HEK293 (cell line): ENCODE results near the gene FZD1.

Experiments
- CTCF ChIA-PET: fragments of 350-600 bp; formaldehyde crosslinking; extraction: SDS; loops from one replicate; lab custom pipeline; 2021; ENCODE audit warnings: antibody characterized with exemption; lab: Yijun Ruan, JAX
- POLR2A ChIA-PET: fragments of 300-600 bp; formaldehyde crosslinking; extraction: SDS; loops from one replicate; lab custom pipeline; 2020; ENCODE audit warnings: antibody characterized with exemption, inconsistent platforms; lab: Yijun Ruan, JAX
- H3K27ac ChIP-seq: fragments of 200-500 bp; sonication (Bioruptor generic); 2 replicates; pipeline ENCODE4 v1.5.1; 2014; ENCODE audit warnings: low read depth, low read length, control low read depth, inconsistent platforms; ENCODE audit errors: extremely low read depth
- H3K36me3 ChIP-seq, 2 experiments: fragments of 200-500 bp in 1 of 2; sonication (Bioruptor generic) in 1 of 2; 1 replicate in 1 of 2; 2 replicates in 1 of 2; pipeline ENCODE4 v1.5.1; 2014 to 2017; ENCODE audit warnings: inconsistent platforms in 2 of 2, low read length in 2 of 2; ENCODE audit not compliant: control insufficient read depth in 2 of 2, insufficient read depth in 1 of 2
- H3K4me1 ChIP-seq: fragments of 200-500 bp; sonication (Bioruptor generic); 2 replicates; pipeline ENCODE4 v1.5.1; 2014; ENCODE audit warnings: mild to moderate bottlenecking, low read length, inconsistent platforms; ENCODE audit not compliant: control insufficient read depth, insufficient read depth
- H3K4me3 ChIP-seq: 2 replicates; pipeline ENCODE4 v1.5.1; 2011; ENCODE audit warnings: low read depth, mild to moderate bottlenecking, control low read depth, low read length, moderate library complexity
- H3K9me3 ChIP-seq: fragments of 200-500 bp; sonication (Bioruptor generic); 2 replicates; pipeline ENCODE4 v1.5.1; 2014; ENCODE audit warnings: low read depth, low read length, inconsistent platforms; ENCODE audit not compliant: control insufficient read depth, insufficient read depth
- BCL11B ChIP-seq: fragments of 450-650 bp; formaldehyde crosslinking; IDR thresholded peaks from 2 replicates; pipeline ENCODE4 v1.5.1; 2016; ENCODE audit warnings: low read depth, missing biosample characterization, missing genetic modification characterization
- IKZF3 ChIP-seq: fragments of 450-650 bp; IDR thresholded peaks from 2 replicates; pipeline ENCODE4 v1.5.0; 2018; ENCODE audit warnings: missing biosample characterization, mild to moderate bottlenecking, missing genetic modification characterization, moderate library complexity
- KLF1 ChIP-seq: fragments of 450-650 bp; formaldehyde crosslinking; IDR thresholded peaks from 2 replicates; pipeline ENCODE4 v1.5.1; 2016; ENCODE audit warnings: missing biosample characterization, missing genetic modification characterization
- SETDB1 ChIP-seq: IDR thresholded peaks from one replicate; pipeline ENCODE4 v1.6.1; 2017; ENCODE audit warnings: mild to moderate bottlenecking, low read length, moderate library complexity, mixed read lengths; ENCODE audit not compliant: insufficient read length
- TCF7L2 ChIP-seq: IDR thresholded peaks from 2 replicates; pipeline ENCODE4 v1.6.1; 2011; ENCODE audit warnings: low read depth, mild to moderate bottlenecking, inconsistent platforms, low read length, moderate library complexity, borderline replicate concordance
- ZBTB10 ChIP-seq: fragments of 450-650 bp; formaldehyde crosslinking; IDR thresholded peaks from 2 replicates; pipeline ENCODE4 v1.5.1; 2016; ENCODE audit warnings: missing biosample characterization, missing genetic modification characterization
- ZNF10 ChIP-seq: fragments of 450-650 bp; formaldehyde crosslinking; IDR thresholded peaks from 2 replicates; pipeline ENCODE4 v1.5.1; 2017; ENCODE audit warnings: missing biosample characterization, missing genetic modification characterization
- ZNF138 ChIP-seq: fragments of 450-650 bp; formaldehyde crosslinking; IDR thresholded peaks from 2 replicates; pipeline ENCODE4 v1.5.1; 2016; ENCODE audit warnings: missing biosample characterization, missing genetic modification characterization, borderline replicate concordance
- ZNF202 ChIP-seq: fragments of 450-650 bp; formaldehyde crosslinking; IDR thresholded peaks from 2 replicates; pipeline ENCODE4 v1.5.1; 2016; ENCODE audit warnings: missing biosample characterization, missing genetic modification characterization, borderline replicate concordance
- ZNF211 ChIP-seq: fragments of 450-650 bp; formaldehyde crosslinking; IDR thresholded peaks from 2 replicates; pipeline ENCODE4 v1.5.1; 2016; ENCODE audit warnings: low read depth, missing biosample characterization, missing genetic modification characterization
- ZNF23 ChIP-seq: fragments of 450-650 bp; formaldehyde crosslinking; IDR thresholded peaks from 2 replicates; pipeline ENCODE4 v1.5.1; 2016; ENCODE audit warnings: missing biosample characterization, missing genetic modification characterization, borderline replicate concordance
- ZNF239 ChIP-seq: fragments of 450-650 bp; formaldehyde crosslinking; IDR thresholded peaks from 2 replicates; pipeline ENCODE4 v1.5.1; 2016; ENCODE audit warnings: missing biosample characterization, missing genetic modification characterization
- ZNF24 ChIP-seq: fragments of 450-650 bp; formaldehyde crosslinking; IDR thresholded peaks from 2 replicates; pipeline ENCODE4 v1.5.1; 2016; ENCODE audit warnings: missing biosample characterization, missing genetic modification characterization
- ZNF26 ChIP-seq: fragments of 450-650 bp; formaldehyde crosslinking; IDR thresholded peaks from 2 replicates; pipeline ENCODE4 v1.5.1; 2016; ENCODE audit warnings: missing biosample characterization, missing genetic modification characterization
- ZNF274 ChIP-seq, 2 experiments: fragments of 200-500 bp in 1 of 2; fragments of 450-650 bp in 1 of 2; sonication (Bioruptor generic) in 1 of 2; formaldehyde crosslinking in 1 of 2; IDR thresholded peaks; 2 replicates each; pipeline versions ENCODE4 v1.5.1 to v1.6.1; 2014 to 2016; ENCODE audit warnings: borderline replicate concordance in 1 of 2, inconsistent platforms in 1 of 2, low read length in 1 of 2, missing biosample characterization in 1 of 2, missing genetic modification characterization in 1 of 2
- ZNF433 ChIP-seq: fragments of 450-650 bp; formaldehyde crosslinking; IDR thresholded peaks from 2 replicates; pipeline ENCODE4 v1.5.1; 2016; ENCODE audit warnings: missing biosample characterization, missing genetic modification characterization, low read depth
- ZNF473 ChIP-seq: fragments of 450-650 bp; formaldehyde crosslinking; IDR thresholded peaks from 2 replicates; pipeline ENCODE4 v1.5.1; 2017; ENCODE audit warnings: missing biosample characterization, missing genetic modification characterization
- ZNF629 ChIP-seq: fragments of 450-650 bp; formaldehyde crosslinking; IDR thresholded peaks from 2 replicates; pipeline ENCODE4 v1.5.1; 2017; ENCODE audit warnings: missing biosample characterization, missing genetic modification characterization
- ZNF670 ChIP-seq: fragments of 450-650 bp; formaldehyde crosslinking; IDR thresholded peaks from 2 replicates; pipeline ENCODE4 v1.5.1; 2016; ENCODE audit warnings: missing biosample characterization, missing genetic modification characterization, low read depth
- ZNF791 ChIP-seq: fragments of 450-650 bp; formaldehyde crosslinking; IDR thresholded peaks from 2 replicates; pipeline ENCODE4 v1.5.1; 2016; ENCODE audit warnings: missing biosample characterization, missing genetic modification characterization
- ZSCAN16 ChIP-seq: fragments of 450-650 bp; formaldehyde crosslinking; IDR thresholded peaks from 2 replicates; pipeline ENCODE4 v1.5.1; 2016; ENCODE audit warnings: missing biosample characterization, missing genetic modification characterization
- TF ChIP-seq, protein P1 (sequence below): fragments of 450-650 bp; formaldehyde crosslinking; IDR thresholded peaks from 2 replicates; pipeline ENCODE4 v1.5.1; 2016; ENCODE audit warnings: missing biosample characterization, missing genetic modification characterization
- TF ChIP-seq, protein P2 (sequence below): fragments of 450-650 bp; formaldehyde crosslinking; IDR thresholded peaks from 2 replicates; pipeline ENCODE4 v1.5.1; 2016; ENCODE audit warnings: missing biosample characterization, missing genetic modification characterization
- TF ChIP-seq, protein P3 (sequence below): fragments of 450-650 bp; formaldehyde crosslinking; IDR thresholded peaks from 2 replicates; pipeline ENCODE4 v1.5.1; 2016; ENCODE audit warnings: missing biosample characterization, missing genetic modification characterization

FZD1 gene

DNA sequence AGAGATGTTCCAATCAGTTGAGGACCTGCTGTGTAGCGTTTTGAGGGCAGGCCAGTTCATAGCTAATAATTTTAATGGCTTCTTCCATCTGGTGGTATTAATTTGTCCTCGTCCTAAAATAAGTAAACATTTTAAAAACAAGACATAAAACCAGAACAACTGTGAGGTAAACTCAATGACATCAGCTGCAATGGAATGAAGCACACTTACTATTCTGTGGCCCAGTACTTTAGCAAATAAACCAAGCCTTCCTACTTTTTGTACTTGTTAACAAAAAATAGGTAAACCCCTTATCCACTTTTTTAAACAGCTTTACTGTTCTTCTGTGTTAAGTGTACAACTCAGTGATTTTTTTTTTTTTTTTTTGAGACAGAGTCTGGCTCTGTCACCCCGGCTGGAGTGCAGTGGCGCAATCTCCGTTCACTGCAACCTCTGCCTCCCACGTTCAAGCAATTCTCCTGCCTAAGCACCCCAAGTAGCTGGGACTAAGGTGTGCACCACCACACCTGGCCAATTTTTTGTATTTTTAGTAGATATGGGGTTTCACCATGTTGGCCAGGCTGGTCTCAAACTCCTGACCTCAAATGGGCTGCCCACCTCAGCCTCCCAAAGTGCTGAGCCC lies 28.9 kb upstream of the FZD1 start:
- Histone ChIP-seq H3K4me1 (no peaks in the 10 kb centered on the region), H3K27ac (no peak overlapping the region), H3K9me3 (no peaks in the 10 kb centered on the region), H3K4me3 (no peak overlapping the region), H3K36me3 (no peaks in the 10 kb centered on the region)
- POLR2A ChIA-PET: no interaction called here
- TF ChIP-seq ZNF23 (no peak), ZNF791 (no peak), ZNF26 (no peak), ZNF24 (tag by site-specific recombination) (no peak), ZNF211 (tag by site-specific recombination) (no peak)
- TF ChIP-seq, protein P1, sequence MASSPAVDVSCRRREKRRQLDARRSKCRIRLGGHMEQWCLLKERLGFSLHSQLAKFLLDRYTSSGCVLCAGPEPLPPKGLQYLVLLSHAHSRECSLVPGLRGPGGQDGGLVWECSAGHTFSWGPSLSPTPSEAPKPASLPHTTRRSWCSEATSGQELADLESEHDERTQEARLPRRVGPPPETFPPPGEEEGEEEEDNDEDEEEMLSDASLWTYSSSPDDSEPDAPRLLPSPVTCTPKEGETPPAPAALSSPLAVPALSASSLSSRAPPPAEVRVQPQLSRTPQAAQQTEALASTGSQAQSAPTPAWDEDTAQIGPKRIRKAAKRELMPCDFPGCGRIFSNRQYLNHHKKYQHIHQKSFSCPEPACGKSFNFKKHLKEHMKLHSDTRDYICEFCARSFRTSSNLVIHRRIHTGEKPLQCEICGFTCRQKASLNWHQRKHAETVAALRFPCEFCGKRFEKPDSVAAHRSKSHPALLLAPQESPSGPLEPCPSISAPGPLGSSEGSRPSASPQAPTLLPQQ (tag by site-specific recombination): no peak
- CTCF ChIA-PET: interaction anchor here (0.7 kb wide), 1 partner anchor 82 kb away, joined by 5 read pairs; no protein-coding TSS in a partner anchor

DNA sequence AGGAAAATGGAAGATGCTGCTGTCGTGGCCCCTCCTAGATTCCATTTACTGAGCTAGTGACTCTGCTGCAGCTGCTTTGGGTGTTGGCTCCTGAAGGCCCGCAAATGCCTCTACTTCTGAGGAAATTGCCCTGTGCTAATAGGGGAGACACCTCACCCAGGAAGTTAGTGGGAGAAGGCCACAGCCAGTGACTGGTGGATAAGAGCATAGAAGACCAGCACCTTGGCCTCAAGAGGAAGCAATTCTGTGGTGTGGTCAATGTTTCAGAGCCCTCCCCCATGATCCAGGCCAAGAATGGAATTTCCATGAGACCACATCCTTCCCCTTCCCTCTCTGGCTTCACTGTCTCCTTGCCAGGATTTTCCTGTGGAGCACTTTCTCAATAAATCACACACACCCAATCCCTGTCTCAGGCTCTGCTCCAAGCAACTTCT lies 25.0 kb upstream of the FZD1 start:
- no peak overlapping the region for H3K27ac ChIP-seq
- ChIA-PET POLR2A (no interaction called here), CTCF (interaction anchor here (0.6 kb wide), 1 partner anchor 24 kb away, joined by 4 read pairs; no protein-coding TSS in a partner anchor)
- H3K4me3 ChIP-seq: no peak overlapping the region
- H3K36me3 ChIP-seq: no peaks in the 10 kb centered on the region
- H3K9me3 ChIP-seq: no peaks in the 10 kb centered on the region
- no peaks in the 10 kb centered on the region for H3K4me1 ChIP-seq
- TF ChIP-seq ZNF670 (tag by site-specific recombination) (no peak), KLF1 (no peak), ZNF239 (tag by site-specific recombination) (no peak), ZNF10 (no peak), ZBTB10 (tag by site-specific recombination) (no peak), ZNF473 (no peak), ZNF433 (tag by site-specific recombination) (no peak), SETDB1 (no peak), ZSCAN16 (tag by site-specific recombination) (no peak), IKZF3 (no peak), BCL11B (tag by site-specific recombination) (no peak), ZNF274 (IDR thresholded peaks at IDR 0.05; ENCODE audit: low read length) (no peak), ZNF274 (tag by site-specific recombination; IDR thresholded peaks at IDR 0.05; ENCODE audit: borderline replicate concordance) (no peak), ZNF202 (tag by site-specific recombination) (no peak), TCF7L2 (no peak), ZNF138 (no peak), ZNF629 (tag by site-specific recombination) (no peak)
- TF ChIP-seq, protein P2, sequence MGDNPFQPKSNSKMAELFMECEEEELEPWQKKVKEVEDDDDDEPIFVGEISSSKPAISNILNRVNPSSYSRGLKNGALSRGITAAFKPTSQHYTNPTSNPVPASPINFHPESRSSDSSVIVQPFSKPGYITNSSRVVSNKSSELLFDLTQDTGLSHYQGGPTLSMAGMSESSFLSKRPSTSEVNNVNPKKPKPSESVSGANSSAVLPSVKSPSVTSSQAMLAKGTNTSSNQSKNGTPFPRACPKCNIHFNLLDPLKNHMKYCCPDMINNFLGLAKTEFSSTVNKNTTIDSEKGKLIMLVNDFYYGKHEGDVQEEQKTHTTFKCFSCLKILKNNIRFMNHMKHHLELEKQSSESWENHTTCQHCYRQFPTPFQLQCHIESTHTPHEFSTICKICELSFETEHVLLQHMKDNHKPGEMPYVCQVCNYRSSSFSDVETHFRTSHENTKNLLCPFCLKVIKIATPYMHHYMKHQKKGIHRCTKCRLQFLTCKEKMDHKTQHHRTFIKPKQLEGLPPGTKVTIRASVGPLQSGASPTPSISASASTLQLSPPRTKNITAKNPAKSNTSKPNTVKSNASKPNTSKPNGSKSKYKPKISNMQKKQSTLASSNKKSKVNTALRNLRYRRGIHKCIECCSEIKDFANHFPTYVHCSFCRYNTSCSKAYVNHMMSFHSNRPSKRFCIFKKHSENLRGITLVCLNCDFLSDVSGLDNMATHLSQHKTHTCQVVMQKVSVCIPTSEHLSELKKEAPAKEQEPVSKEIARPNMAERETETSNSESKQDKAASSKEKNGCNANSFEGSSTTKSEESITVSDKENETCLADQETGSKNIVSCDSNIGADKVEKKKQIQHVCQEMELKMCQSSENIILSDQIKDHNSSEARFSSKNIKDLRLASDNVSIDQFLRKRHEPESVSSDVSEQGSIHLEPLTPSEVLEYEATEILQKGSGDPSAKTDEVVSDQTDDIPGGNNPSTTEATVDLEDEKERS (tag by site-specific recombination): no peak
- TF ChIP-seq, protein P3, sequence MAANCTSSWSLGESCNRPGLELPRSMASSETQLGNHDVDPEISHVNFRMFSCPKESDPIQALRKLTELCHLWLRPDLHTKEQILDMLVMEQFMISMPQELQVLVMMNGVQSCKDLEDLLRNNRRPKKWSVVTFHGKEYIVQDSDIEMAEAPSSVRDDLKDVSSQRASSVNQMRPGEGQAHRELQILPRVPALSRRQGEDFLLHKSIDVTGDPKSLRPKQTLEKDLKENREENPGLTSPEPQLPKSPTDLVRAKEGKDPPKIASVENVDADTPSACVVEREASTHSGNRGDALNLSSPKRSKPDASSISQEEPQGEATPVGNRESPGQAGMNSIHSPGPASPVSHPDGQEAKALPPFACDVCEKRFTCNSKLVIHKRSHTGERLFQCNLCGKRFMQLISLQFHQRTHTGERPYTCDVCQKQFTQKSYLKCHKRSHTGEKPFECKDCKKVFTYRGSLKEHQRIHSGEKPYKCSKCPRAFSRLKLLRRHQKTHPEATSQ (tag by site-specific recombination): no peak
